ENCODE measurements around the gene PACS1.

DNA sequence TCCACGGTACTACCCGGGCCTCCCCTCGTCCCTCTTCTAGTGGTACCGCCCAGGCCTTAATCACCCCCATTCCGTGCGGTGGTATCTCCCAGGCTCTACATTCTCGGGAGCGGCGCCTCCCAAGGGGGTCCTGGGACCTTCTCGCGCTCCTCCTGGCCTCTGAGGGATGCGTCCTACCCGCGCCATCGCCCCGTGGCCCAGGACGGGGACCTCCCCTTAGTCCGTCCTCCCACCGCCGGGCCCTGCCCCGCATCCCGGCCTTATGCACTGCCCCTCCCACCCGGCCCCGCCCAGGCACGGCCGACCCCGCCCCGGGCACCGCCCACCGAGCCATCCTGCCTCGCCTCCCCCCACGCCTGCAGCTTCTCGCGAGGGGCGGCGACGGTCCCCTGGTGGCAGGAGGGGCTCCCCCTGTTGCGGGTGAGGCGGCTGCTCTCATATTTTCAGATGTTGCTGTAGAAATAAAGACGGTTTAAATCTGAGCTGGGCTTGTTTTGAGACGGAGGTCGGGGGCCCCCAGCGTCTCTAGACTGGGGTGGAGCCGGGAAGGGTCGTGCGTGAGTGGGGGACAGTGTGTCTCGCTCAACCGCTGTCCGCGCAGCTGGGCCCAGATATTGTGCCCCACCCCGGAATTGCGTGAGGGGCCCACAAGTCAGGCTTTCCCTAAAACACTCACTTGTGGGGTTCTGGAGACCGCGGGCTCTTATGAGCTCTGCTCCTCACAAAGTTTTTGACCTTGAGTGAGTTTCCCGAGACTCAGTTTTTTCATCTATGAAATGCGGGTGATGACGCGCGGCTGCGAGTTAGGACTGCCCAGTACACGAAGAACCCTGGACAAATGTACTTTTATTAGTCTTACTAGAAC, 197.5 kb downstream of the PACS1 start:
- TF ChIP-seq, protein P1, sequence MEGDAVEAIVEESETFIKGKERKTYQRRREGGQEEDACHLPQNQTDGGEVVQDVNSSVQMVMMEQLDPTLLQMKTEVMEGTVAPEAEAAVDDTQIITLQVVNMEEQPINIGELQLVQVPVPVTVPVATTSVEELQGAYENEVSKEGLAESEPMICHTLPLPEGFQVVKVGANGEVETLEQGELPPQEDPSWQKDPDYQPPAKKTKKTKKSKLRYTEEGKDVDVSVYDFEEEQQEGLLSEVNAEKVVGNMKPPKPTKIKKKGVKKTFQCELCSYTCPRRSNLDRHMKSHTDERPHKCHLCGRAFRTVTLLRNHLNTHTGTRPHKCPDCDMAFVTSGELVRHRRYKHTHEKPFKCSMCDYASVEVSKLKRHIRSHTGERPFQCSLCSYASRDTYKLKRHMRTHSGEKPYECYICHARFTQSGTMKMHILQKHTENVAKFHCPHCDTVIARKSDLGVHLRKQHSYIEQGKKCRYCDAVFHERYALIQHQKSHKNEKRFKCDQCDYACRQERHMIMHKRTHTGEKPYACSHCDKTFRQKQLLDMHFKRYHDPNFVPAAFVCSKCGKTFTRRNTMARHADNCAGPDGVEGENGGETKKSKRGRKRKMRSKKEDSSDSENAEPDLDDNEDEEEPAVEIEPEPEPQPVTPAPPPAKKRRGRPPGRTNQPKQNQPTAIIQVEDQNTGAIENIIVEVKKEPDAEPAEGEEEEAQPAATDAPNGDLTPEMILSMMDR (IDR thresholded peaks at IDR 0.05): no peak
- TF ChIP-seq POLR2AphosphoS5 (IDR thresholded peaks at IDR 0.05; ENCODE audit: low read depth, low read length) (peak; percentile 73), SIN3A (IDR thresholded peaks at IDR 0.05; ENCODE audit: borderline replicate concordance, insufficient read depth, low read depth, low read length) (no peak), TCF7L2 (IDR thresholded peaks at IDR 0.05; ENCODE audit: low read depth, low read length) (no peak)
- TF ChIP-seq, protein P2, sequence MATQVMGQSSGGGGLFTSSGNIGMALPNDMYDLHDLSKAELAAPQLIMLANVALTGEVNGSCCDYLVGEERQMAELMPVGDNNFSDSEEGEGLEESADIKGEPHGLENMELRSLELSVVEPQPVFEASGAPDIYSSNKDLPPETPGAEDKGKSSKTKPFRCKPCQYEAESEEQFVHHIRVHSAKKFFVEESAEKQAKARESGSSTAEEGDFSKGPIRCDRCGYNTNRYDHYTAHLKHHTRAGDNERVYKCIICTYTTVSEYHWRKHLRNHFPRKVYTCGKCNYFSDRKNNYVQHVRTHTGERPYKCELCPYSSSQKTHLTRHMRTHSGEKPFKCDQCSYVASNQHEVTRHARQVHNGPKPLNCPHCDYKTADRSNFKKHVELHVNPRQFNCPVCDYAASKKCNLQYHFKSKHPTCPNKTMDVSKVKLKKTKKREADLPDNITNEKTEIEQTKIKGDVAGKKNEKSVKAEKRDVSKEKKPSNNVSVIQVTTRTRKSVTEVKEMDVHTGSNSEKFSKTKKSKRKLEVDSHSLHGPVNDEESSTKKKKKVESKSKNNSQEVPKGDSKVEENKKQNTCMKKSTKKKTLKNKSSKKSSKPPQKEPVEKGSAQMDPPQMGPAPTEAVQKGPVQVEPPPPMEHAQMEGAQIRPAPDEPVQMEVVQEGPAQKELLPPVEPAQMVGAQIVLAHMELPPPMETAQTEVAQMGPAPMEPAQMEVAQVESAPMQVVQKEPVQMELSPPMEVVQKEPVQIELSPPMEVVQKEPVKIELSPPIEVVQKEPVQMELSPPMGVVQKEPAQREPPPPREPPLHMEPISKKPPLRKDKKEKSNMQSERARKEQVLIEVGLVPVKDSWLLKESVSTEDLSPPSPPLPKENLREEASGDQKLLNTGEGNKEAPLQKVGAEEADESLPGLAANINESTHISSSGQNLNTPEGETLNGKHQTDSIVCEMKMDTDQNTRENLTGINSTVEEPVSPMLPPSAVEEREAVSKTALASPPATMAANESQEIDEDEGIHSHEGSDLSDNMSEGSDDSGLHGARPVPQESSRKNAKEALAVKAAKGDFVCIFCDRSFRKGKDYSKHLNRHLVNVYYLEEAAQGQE (IDR thresholded peaks at IDR 0.05; ENCODE audit: insufficient read depth in 1 of 2, low read depth in 2 of 2, low read length in 1 of 2): peak in 1 of 2 experiments; percentile 33; a peak in 1 of 4 replicates

Measured in Panc1 (cell line).